Measurements from ENCODE around the gene SLC19A1. TPM values are rescaled to one million over a fixed set of nuclear protein-coding genes. Genes with fewer than 3 reads are reported as not detected.

The SLC19A1 gene
- total RNA-seq (2014; rRNA removed; shearing (Covaris generic)): 17.9 and 19.6 TPM in 2 replicates

DNA sequence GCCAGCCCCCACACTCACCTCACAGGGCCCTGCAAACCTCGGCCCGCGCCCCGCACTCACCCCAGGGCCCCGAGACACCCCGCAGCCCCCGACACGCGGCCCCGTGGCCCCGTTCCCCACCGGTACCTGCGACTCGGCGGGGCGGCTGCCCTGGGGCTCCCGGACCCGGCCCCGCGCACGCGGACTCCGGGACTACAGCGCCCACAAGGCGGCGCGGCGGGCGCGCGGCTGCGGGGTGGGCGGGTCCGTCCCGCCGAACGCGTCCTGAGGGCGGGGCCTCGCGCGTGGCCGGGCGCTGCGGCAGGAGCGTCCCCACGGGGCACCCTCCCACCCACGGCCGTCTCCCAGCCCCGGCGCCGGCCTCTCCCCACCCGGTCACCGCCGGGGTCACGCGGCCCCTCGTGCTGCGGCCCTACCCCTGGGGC is at the start of gene SLC19A1:
SLC19A1 (minus strand) TSS at position 199 of the 425 bp plus-strand sequence. CDS start 4,481 bp downstream, outside the sequence.
- Histone ChIP-seq H3K27me3 (ENCODE audit: control insufficient read depth, insufficient read depth, low read length) (no peaks in the 10 kb centered on the region), H3K36me3 (replicated peaks; ENCODE audit: control insufficient read depth, insufficient read depth, low read length) (no peaks in the 10 kb centered on the region)
- peak; percentile 99 for DNase-seq

GRCh38 chr21:45591619-45592207 is 49.5 kb upstream of the SLC19A1 start:
- Histone ChIP-seq H3K4me3 (ENCODE audit: insufficient read depth, low read depth, low read length) (no peak overlapping the region), H3K27me3 (ENCODE audit: control insufficient read depth, insufficient read depth, low read length) (peaks cover 22% of the 10 kb centered on the region)
- no peak for DNase-seq

More for the DNA sequence above, at the start of gene SLC19A1:
- peak within 1 kb of the TSS; percentile 53 for H3K4me3 ChIP-seq (ENCODE audit: insufficient read depth, low read depth, low read length)

DNA sequence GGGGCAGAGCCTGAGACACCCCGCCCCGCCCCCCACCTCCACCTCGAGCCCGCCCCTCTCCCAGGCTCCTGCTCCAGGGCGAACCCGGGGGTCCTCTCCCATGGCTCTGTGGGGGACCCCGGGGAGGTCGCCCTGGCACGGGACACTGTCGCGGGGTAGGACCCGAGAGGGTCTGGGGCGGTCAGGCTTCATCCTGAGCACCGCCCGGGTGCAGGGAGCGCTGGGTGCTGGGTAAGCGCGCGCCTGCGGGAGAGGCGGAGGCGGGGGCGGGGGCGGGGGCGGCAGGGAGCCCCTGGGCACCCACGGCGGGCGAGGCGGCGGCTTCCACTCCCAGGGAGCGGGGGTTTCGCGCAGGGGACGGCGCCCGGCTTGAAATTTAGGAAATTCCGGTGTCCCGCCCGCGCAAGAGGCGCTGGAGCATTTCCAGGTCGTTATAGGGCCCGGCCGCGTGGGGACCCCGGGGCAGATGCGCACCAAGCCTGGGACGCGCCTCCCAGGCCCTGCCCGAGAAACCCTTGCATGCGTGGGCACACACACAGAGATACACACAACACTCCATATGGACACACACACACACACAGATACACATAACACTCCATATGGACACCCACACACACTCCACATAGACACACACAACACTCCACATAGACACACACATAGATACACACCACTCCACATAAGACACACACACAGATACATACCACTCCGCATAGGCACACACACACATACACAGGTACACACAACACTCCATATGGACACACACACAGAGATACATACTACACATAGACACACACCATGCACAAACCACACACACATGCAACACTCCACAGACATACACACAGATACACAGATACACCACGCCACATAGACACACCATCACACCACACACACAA is 48.7 kb upstream of the SLC19A1 start:
- Histone ChIP-seq H3K36me3 (replicated peaks; ENCODE audit: control insufficient read depth, insufficient read depth, low read length) (no peaks in the 10 kb centered on the region; the same call in 1 of the 2 replicates), H3K27me3 (ENCODE audit: control insufficient read depth, insufficient read depth, low read length) (peaks cover 22% of the 10 kb centered on the region), H3K4me3 (ENCODE audit: insufficient read depth, low read depth, low read length) (peak overlapping the region; percentile 51)
- DNase-seq: no peak

More at GRCh38 chr21:45591619-45592207, 49.5 kb upstream of the SLC19A1 start:
- H3K36me3 ChIP-seq (replicated peaks; ENCODE audit: control insufficient read depth, insufficient read depth, low read length): no peaks in the 10 kb centered on the region; the same call in 1 of the 2 replicates

GRCh38 chr21:45590246-45590725 is 48.0 kb upstream of the SLC19A1 start:
- Histone ChIP-seq H3K4me3 (ENCODE audit: insufficient read depth, low read depth, low read length) (peak overlapping the region; percentile 56), H3K36me3 (replicated peaks; ENCODE audit: control insufficient read depth, insufficient read depth, low read length) (no peaks in the 10 kb centered on the region), H3K27me3 (ENCODE audit: control insufficient read depth, insufficient read depth, low read length) (peaks cover 22% of the 10 kb centered on the region)
- DNase-seq: peak; percentile 99

DNA sequence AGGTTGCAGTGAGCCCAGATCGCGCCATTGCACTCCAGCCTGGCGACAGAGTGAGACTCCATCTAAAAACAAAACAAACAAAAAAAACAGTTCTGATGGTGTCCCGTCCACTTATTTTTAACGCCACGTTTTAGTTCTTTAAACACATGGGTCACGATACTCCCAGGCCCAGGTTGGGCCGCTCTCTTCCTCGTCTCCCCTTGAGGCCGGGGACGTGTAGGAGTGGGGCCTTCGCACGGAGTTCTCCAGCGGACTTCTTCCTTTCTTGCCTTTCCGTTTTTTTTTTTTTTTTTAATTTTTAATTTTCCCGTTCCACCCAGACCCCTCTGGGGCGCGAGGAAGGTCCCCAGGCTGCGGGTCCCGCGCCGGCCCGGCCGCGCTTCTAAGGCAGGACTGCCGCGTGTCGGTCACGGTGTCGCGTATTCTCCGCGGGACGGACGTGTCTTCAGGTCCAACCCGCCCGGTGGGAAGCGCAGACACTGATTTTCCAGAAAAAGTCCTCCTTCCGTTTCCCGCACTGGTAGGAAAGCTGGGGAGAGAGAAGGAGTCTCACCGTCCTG is 47.5 kb upstream of the SLC19A1 start:
- peaks cover 22% of the 10 kb centered on the region for H3K27me3 ChIP-seq (ENCODE audit: control insufficient read depth, insufficient read depth, low read length)
- no peaks in the 10 kb centered on the region for H3K36me3 ChIP-seq (replicated peaks; ENCODE audit: control insufficient read depth, insufficient read depth, low read length)
- peak; percentile 42 for DNase-seq
- peak overlapping the region; percentile 56 for H3K4me3 ChIP-seq (ENCODE audit: insufficient read depth, low read depth, low read length)

DNA sequence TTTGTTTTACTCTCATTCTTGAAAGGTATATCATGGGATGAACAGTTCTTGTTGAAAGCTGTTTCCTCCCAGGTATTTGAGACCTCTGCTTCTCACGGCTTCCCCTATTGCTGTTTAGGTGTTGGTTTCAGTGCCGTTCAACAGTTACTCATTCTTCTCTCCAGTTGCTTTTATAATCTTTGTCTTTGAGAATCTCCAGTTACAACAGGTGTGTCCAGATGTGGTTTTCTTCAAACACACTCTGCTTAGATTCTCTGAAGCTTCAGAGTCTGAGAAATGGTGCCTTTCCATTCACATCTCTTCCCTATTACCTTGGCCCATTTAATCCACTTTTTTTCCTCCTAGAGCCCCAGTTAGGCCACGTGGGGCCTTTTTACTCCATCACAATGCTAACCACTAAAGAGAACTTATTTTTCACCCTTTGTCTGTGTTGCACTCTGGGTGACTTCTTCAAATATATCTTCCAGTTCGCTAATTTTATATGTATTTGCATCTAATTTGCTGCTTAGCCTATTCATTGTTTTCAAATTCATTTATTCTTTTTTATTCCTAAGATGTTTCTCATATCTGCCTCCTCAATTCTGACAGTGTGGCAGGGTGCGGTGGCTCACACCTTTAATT is 46.7 kb upstream of the SLC19A1 start:
- DNase-seq: no peak
- Histone ChIP-seq H3K36me3 (replicated peaks; ENCODE audit: control insufficient read depth, insufficient read depth, low read length) (no peaks in the 10 kb centered on the region), H3K4me3 (ENCODE audit: insufficient read depth, low read depth, low read length) (no peak overlapping the region)

GRCh38 chr21:45588086-45588825 is 46.0 kb upstream of the SLC19A1 start:
- DNase-seq: peak; percentile 16
- H3K4me3 ChIP-seq (ENCODE audit: insufficient read depth, low read depth, low read length): no peak overlapping the region
- H3K27me3 ChIP-seq (ENCODE audit: control insufficient read depth, insufficient read depth, low read length): peaks cover 22% of the 10 kb centered on the region
- H3K36me3 ChIP-seq (replicated peaks; ENCODE audit: control insufficient read depth, insufficient read depth, low read length): no peaks in the 10 kb centered on the region

More for the DNA sequence above, 46.7 kb upstream of the SLC19A1 start:
- peaks cover 22% of the 10 kb centered on the region for H3K27me3 ChIP-seq (ENCODE audit: control insufficient read depth, insufficient read depth, low read length)

GRCh38 chr21:45586289-45586858 is 44.1 kb upstream of the SLC19A1 start:
- Histone ChIP-seq H3K27me3 (ENCODE audit: control insufficient read depth, insufficient read depth, low read length) (peaks cover 22% of the 10 kb centered on the region), H3K36me3 (replicated peaks; ENCODE audit: control insufficient read depth, insufficient read depth, low read length) (no peaks in the 10 kb centered on the region), H3K4me3 (ENCODE audit: insufficient read depth, low read depth, low read length) (no peak overlapping the region)
- no peak for DNase-seq

GRCh38 chr21:45584786-45585185 is 42.5 kb upstream of the SLC19A1 start:
- Histone ChIP-seq H3K4me3 (ENCODE audit: insufficient read depth, low read depth, low read length) (no peak overlapping the region), H3K27me3 (ENCODE audit: control insufficient read depth, insufficient read depth, low read length) (peaks cover 15% of the 10 kb centered on the region), H3K36me3 (replicated peaks; ENCODE audit: control insufficient read depth, insufficient read depth, low read length) (no peaks in the 10 kb centered on the region)
- peak; percentile 16 for DNase-seq

DNA sequence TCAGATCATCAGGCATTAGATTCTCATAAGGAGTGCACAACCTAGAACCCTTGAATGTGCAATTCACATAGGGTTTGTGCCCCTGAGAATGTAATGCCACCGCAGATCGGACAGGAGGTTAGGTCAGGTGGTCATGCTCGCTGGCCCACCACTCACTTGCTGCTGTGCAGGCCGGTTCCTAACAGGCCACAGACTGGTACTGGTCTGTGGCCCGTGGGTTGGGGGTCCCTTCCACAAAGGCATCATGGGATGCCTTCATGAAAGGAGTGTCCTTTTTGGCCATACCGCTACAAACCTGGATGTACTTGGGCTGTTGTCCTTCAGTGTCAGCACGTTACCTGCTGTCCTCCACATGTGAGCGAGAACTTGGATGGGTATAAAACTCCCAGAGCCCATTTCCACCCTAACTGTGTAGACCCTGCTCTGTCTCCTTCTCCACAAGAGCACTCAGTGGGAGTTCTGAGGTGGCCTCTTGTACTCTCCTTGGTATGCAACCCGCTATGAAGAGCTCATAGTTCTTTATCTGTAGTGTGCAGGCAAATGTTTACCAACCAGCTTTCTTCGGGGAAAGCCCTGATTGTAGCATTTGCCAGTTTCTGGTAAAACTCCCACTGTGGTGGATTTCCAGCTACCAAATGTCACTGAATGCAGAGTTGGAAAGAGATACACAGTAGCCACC is 41.7 kb upstream of the SLC19A1 start:
- Histone ChIP-seq H3K36me3 (replicated peaks; ENCODE audit: control insufficient read depth, insufficient read depth, low read length) (no peaks in the 10 kb centered on the region), H3K4me3 (ENCODE audit: insufficient read depth, low read depth, low read length) (no peak overlapping the region), H3K27me3 (ENCODE audit: control insufficient read depth, insufficient read depth, low read length) (peaks cover 7% of the 10 kb centered on the region)
- DNase-seq: no peak

GRCh38 chr21:45582128-45582527 is 39.9 kb upstream of the SLC19A1 start:
- peak; percentile 18 for DNase-seq
- Histone ChIP-seq H3K36me3 (replicated peaks; ENCODE audit: control insufficient read depth, insufficient read depth, low read length) (no peaks in the 10 kb centered on the region), H3K4me3 (ENCODE audit: insufficient read depth, low read depth, low read length) (no peak overlapping the region), H3K27me3 (ENCODE audit: control insufficient read depth, insufficient read depth, low read length) (no peaks in the 10 kb centered on the region)

GRCh38 chr21:45581322-45581712 is 39.1 kb upstream of the SLC19A1 start:
- H3K27me3 ChIP-seq (ENCODE audit: control insufficient read depth, insufficient read depth, low read length): no peaks in the 10 kb centered on the region
- no peaks in the 10 kb centered on the region for H3K36me3 ChIP-seq (replicated peaks; ENCODE audit: control insufficient read depth, insufficient read depth, low read length)
- H3K4me3 ChIP-seq (ENCODE audit: insufficient read depth, low read depth, low read length): no peak overlapping the region
- DNase-seq: peak; percentile 54

Data from H7 (cell line).